Measurements from ENCODE around the gene SLC2A4RG. TPM values are rescaled to one million over a fixed set of nuclear protein-coding genes. Genes with fewer than 3 reads are reported as not detected.

Gene SLC2A4RG
- total and polyA plus RNA-seq, 2 donors (not counting 3 experiments of a cell fraction or from before 2014, with no cell fraction given): 41.7 to 69.4 TPM

DNA sequence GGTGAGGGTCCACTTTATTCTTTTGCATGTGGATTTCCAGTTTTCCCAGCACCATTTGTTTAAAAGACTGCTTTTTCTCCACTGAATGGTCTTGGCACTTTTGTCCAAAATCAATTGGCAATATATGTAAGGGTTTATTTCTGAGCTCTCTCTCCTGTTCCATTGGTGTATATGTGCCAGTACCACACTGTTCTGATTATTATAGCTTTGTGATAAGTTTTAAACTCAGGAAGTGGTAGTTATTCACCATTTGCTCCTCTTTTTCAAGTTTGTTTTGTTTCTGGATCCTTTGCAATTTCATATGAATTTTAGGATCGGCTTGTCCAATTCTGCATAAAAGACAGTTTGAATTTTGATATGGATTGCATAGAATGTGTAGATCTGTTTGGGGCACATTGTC is 27.4 kb upstream of the SLC2A4RG start:
- Histone ChIP-seq H3K9me1 (replicated peaks; ENCODE audit: control insufficient read depth, extremely low read depth, insufficient read depth, low read length) (no peaks in the 10 kb centered on the region), H3K9me3 (replicated peaks; ENCODE audit: control insufficient read depth, insufficient read depth, low read length) (no peaks in the 10 kb centered on the region), H3K79me2 (ENCODE audit: control insufficient read depth, insufficient read depth, low read length) (peaks cover 82% of the 10 kb centered on the region), H3K4me1 (ENCODE audit: control insufficient read depth, extremely low read depth, insufficient read depth, low read length) (peaks cover 9% of the 10 kb centered on the region), H3K36me3 (ENCODE audit: control insufficient read depth in 2 of 2, extremely low read depth in 1 of 2, insufficient read depth in 2 of 2, low read length in 2 of 2) (peaks cover 8 to 11% of the 10 kb centered on the region in 2 experiments), H3K4me3 (replicated peaks in 1 of 3; ENCODE audit: insufficient read depth in 1 of 3, low read depth in 1 of 3, low read length in 3 of 3) (no peak overlapping the region), H3K4me2 (ENCODE audit: insufficient read depth, low read length) (no peak overlapping the region), H3K27ac (ENCODE audit: insufficient read depth, low read depth, low read length) (no peak overlapping the region), H3K27me3 (ENCODE audit: control insufficient read depth in 2 of 2, insufficient read depth in 2 of 2, low read length in 2 of 2) (no peaks in the 10 kb centered on the region), H2AFZ (ENCODE audit: low read depth, low read length) (no peak overlapping the region), H3K9ac (replicated peaks; ENCODE audit: extremely low read depth, insufficient read depth, low read length) (no peak overlapping the region), H4K20me1 (replicated peaks; ENCODE audit: control insufficient read depth, extremely low read depth, insufficient read depth, low read length) (no peaks in the 10 kb centered on the region)
- DNase-seq (ENCODE audit: low read depth, low spot score) (no peak), FAIRE-seq (no peak)
- TF ChIP-seq POLR2A (IDR thresholded peaks at IDR 0.05; ENCODE audit: low read depth, low read length): no peak
- TF ChIP-seq JUN (IDR thresholded peaks at IDR 0.05; ENCODE audit: borderline replicate concordance, insufficient read depth, insufficient read length, low read depth): no peak
- no peak for TF ChIP-seq MYC (IDR thresholded peaks at IDR 0.05; ENCODE audit: low read depth, low read length)
- no peak for TF ChIP-seq POLR2AphosphoS5 (IDR thresholded peaks at IDR 0.05; ENCODE audit: insufficient read depth, low read depth, low read length)
- dilution Hi-C loops (cut with MboI; ENCODE audit: extremely low pct_ligation_motif_present, low sequenced_read_pairs) (no loop called here), intact Hi-C loops (cut with micrococcal nuclease) (no loop called here)
- ChIA-PET CTCF (no interaction called here), POLR2A (no interaction called here)
- no TSS peak for BruUV-seq (replicated peaks)

DNA sequence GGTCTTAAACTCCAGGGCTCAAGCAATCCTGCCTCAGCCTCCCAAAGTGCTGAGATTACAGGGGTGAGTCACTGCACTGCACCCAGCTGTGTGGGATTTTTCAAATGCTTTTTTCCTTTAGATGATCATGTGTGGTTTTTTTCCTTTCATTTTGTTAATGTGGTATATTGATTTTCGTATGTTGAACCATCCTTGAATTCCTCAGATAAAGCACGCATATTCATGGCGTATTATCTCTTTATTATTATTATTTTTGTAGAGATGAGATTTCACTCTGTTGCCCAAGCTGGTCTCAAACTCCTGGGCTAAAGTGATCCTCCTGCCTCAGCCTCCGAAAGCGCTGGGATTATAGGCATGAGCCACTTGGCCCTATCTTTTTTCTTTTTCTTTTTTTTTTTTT is 24.7 kb upstream of the SLC2A4RG start:
- Histone ChIP-seq H3K4me3 (replicated peaks in 1 of 3; ENCODE audit: insufficient read depth in 1 of 3, low read depth in 1 of 3, low read length in 3 of 3) (no peak overlapping the region), H3K9ac (replicated peaks; ENCODE audit: extremely low read depth, insufficient read depth, low read length) (no peak overlapping the region), H3K27me3 (ENCODE audit: control insufficient read depth in 2 of 2, insufficient read depth in 2 of 2, low read length in 2 of 2) (no peaks in the 10 kb centered on the region), H3K4me2 (ENCODE audit: insufficient read depth, low read length) (no peak overlapping the region), H3K36me3 (ENCODE audit: control insufficient read depth in 2 of 2, extremely low read depth in 1 of 2, insufficient read depth in 2 of 2, low read length in 2 of 2) (peaks cover 6 to 8% of the 10 kb centered on the region in 2 experiments), H3K79me2 (ENCODE audit: control insufficient read depth, insufficient read depth, low read length) (peaks cover 84% of the 10 kb centered on the region), H3K9me1 (replicated peaks; ENCODE audit: control insufficient read depth, extremely low read depth, insufficient read depth, low read length) (no peaks in the 10 kb centered on the region), H3K9me3 (replicated peaks; ENCODE audit: control insufficient read depth, insufficient read depth, low read length) (no peaks in the 10 kb centered on the region), H3K27ac (ENCODE audit: insufficient read depth, low read depth, low read length) (no peak overlapping the region), H2AFZ (ENCODE audit: low read depth, low read length) (no peak overlapping the region), H4K20me1 (replicated peaks; ENCODE audit: control insufficient read depth, extremely low read depth, insufficient read depth, low read length) (no peaks in the 10 kb centered on the region), H3K4me1 (ENCODE audit: control insufficient read depth, extremely low read depth, insufficient read depth, low read length) (no peaks in the 10 kb centered on the region)
- ChIA-PET POLR2A (no interaction called here), CTCF (no interaction called here)
- intact Hi-C loops (cut with micrococcal nuclease) (no loop called here), dilution Hi-C loops (cut with MboI; ENCODE audit: extremely low pct_ligation_motif_present, low sequenced_read_pairs) (no loop called here)
- FAIRE-seq: no peak
- no peak for DNase-seq (ENCODE audit: low read depth, low spot score)
- no peak for TF ChIP-seq FOS (IDR thresholded peaks at IDR 0.05; ENCODE audit: borderline replicate concordance, insufficient read depth, low read length)
- no peak for TF ChIP-seq MYC (IDR thresholded peaks at IDR 0.05; ENCODE audit: low read depth, low read length)
- no peak for TF ChIP-seq POLR2AphosphoS5 (IDR thresholded peaks at IDR 0.05; ENCODE audit: insufficient read depth, low read depth, low read length)
- no peak for TF ChIP-seq EZH2 (IDR thresholded peaks at IDR 0.05; ENCODE audit: borderline replicate concordance, low read depth, low read length, severe bottlenecking)
- TF ChIP-seq GATA2 (IDR thresholded peaks at IDR 0.05; ENCODE audit: insufficient read depth, insufficient read length, low read depth, low read length): no peak
- BruUV-seq (replicated peaks): no TSS peak
